Umbilical cord (tissue), 2 donors: ENCODE data around the gene DYNC2H1. TPM values are rescaled to one million over a fixed set of nuclear protein-coding genes. Genes with fewer than 3 reads are reported as not detected.
A peak's percentile ranks its signal among the peaks of the same experiment; 100 is the strongest.

Experiments
- DNase-seq: peaks from one replicate; pipeline ENCODE4 v3.0.0-alpha.2; 2015; ENCODE audit warnings: low spot score
- total RNA-seq: library from RNA; depleted of rRNA; stranded (reverse); fragments of >200 nt; gene quantifications from one replicate; pipeline ENCODE4 v1.2.3, GENCODE V29; 2014; ENCODE audit warnings: low replicate concordance; ENCODE audit not compliant: insufficient read depth

Gene DYNC2H1
- total RNA-seq, 1 donor from 2014 or later = 53.4 TPM

- DNase-seq = no peak
These were observed 172.1 kb downstream of the DYNC2H1 start for GRCh38 chr11:103281301-103281700.

GRCh38 chr11:103284260-103284659 lies 175.0 kb downstream of the DYNC2H1 start:
- DNase-seq = no peak

- DNase-seq = no peak
These were observed 185.3 kb downstream of the DYNC2H1 start for GRCh38 chr11:103294516-103294915.

GRCh38 chr11:103295704-103296103 lies 186.5 kb downstream of the DYNC2H1 start:
- DNase-seq = no peak

GRCh38 chr11:103297900-103298299 lies 188.7 kb downstream of the DYNC2H1 start:
- no peak for DNase-seq

GRCh38 chr11:103315248-103315647 lies 206.0 kb downstream of the DYNC2H1 start:
- DNase-seq = no peak

GRCh38 chr11:103317118-103317517 lies 207.9 kb downstream of the DYNC2H1 start:
- DNase-seq = no peak

GRCh38 chr11:103322821-103323220 lies 213.6 kb downstream of the DYNC2H1 start:
- DNase-seq = peak; percentile 1

- no peak for DNase-seq
These were observed 216.5 kb downstream of the DYNC2H1 start for GRCh38 chr11:103325686-103326069.

- peak; percentile 39 for DNase-seq
These were observed 217.0 kb downstream of the DYNC2H1 start for GRCh38 chr11:103326070-103326794.

- DNase-seq = no peak
These were observed 218.5 kb downstream of the DYNC2H1 start for GRCh38 chr11:103327721-103328120.

- DNase-seq = no peak
These were observed 223.2 kb downstream of the DYNC2H1 start for GRCh38 chr11:103332409-103332808.

- DNase-seq = no peak
These were observed 229.6 kb downstream of the DYNC2H1 start for GRCh38 chr11:103338621-103339484.

GRCh38 chr11:103339485-103339857 lies 230.2 kb downstream of the DYNC2H1 start:
- DNase-seq = no peak

GRCh38 chr11:103340956-103341355 lies 231.7 kb downstream of the DYNC2H1 start:
- DNase-seq = no peak

- DNase-seq = no peak
These were observed 235.7 kb downstream of the DYNC2H1 start for GRCh38 chr11:103344886-103345285.

- no peak for DNase-seq
These were observed 240.4 kb downstream of the DYNC2H1 start for GRCh38 chr11:103349595-103349994.

- DNase-seq = no peak
These were observed 245.4 kb downstream of the DYNC2H1 start for GRCh38 chr11:103354656-103355055.

GRCh38 chr11:103358251-103358650 lies 249.0 kb downstream of the DYNC2H1 start:
- no peak for DNase-seq

- no peak for DNase-seq
These were observed 250.0 kb downstream of the DYNC2H1 start for GRCh38 chr11:103359216-103359615.

GRCh38 chr11:103364687-103365086 lies 255.5 kb downstream of the DYNC2H1 start:
- DNase-seq = no peak

- no peak for DNase-seq
These were observed 258.4 kb downstream of the DYNC2H1 start for GRCh38 chr11:103367650-103368049.

- no peak for DNase-seq
These were observed 258.9 kb downstream of the DYNC2H1 start for GRCh38 chr11:103368145-103368544.
